BE2C (cell line): ENCODE measurements around the gene ADGRE2.

Source experiments
- DNase-seq: peaks from one replicate; pipeline ENCODE4 v3.0.0-alpha.2; 2020
- H3K27me3 ChIP-seq: fragments of 250-450 bp; sonication (Bioruptor Pico); 2 replicates; pipeline ENCODE4 v1.5.1; 2020; ENCODE audit warnings: mild to moderate bottlenecking
- H3K36me3 ChIP-seq: fragments of 250-450 bp; sonication (Bioruptor Pico); 2 replicates; pipeline ENCODE4 v1.5.1; 2020; ENCODE audit warnings: mild to moderate bottlenecking
- H3K4me1 ChIP-seq: fragments of 250-450 bp; sonication (Bioruptor Pico); 2 replicates; pipeline ENCODE4 v1.5.1; 2020
- H3K4me3 ChIP-seq: 2 replicates; pipeline ENCODE4 v1.5.1; 2011; ENCODE audit warnings: low read depth, low read length
- H3K9me3 ChIP-seq: fragments of 250-450 bp; sonication (Bioruptor Pico); 2 replicates; pipeline ENCODE4 v1.5.1; 2020
- TF ChIP-seq, protein P1 (sequence below): IDR thresholded peaks from 2 replicates; pipeline ENCODE4 v1.5.1; 2012; ENCODE audit warnings: mild to moderate bottlenecking, low read depth, low read length

ADGRE2 gene

DNA sequence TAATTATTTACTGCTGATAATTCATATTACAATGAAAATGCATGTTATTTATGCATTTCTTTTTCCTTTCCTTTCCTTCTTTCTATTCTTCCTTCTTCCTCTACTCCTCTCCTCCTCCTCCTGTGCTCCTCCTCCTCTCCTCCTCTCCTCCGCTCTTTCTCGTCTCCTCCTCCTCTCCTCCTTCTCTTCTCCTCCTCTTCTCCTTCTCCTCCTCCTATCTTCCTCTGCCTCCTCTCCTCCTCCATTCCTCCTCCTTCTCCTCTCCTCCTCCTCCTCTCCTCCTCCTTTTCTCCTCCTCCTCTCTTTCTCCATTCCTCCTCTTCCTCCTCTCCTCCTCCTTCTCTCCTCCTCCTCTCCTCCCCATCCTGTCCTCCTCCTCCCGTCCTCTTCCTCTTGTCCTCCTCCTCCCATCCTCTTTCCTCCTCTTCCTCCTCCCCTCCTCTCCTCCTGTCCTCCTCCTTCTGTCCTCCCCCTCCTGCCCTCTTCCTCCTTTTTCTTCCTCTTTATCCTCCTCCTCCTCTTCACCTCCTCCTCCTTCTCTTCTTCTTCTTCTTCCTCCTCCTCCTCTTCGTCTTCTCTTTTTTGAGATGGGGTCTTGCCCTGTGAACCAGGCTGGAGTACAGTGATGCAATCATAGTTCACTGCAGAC, 14.7 kb downstream of the ADGRE2 start:
- no peaks in the 10 kb centered on the region for H3K36me3 ChIP-seq
- peaks cover 11% of the 10 kb centered on the region for H3K27me3 ChIP-seq
- no peak overlapping the region for H3K4me3 ChIP-seq
- H3K9me3 ChIP-seq, result no peaks in the 10 kb centered on the region
- no peaks in the 10 kb centered on the region for H3K4me1 ChIP-seq
- TF ChIP-seq, protein P1, sequence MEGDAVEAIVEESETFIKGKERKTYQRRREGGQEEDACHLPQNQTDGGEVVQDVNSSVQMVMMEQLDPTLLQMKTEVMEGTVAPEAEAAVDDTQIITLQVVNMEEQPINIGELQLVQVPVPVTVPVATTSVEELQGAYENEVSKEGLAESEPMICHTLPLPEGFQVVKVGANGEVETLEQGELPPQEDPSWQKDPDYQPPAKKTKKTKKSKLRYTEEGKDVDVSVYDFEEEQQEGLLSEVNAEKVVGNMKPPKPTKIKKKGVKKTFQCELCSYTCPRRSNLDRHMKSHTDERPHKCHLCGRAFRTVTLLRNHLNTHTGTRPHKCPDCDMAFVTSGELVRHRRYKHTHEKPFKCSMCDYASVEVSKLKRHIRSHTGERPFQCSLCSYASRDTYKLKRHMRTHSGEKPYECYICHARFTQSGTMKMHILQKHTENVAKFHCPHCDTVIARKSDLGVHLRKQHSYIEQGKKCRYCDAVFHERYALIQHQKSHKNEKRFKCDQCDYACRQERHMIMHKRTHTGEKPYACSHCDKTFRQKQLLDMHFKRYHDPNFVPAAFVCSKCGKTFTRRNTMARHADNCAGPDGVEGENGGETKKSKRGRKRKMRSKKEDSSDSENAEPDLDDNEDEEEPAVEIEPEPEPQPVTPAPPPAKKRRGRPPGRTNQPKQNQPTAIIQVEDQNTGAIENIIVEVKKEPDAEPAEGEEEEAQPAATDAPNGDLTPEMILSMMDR, result no peak
- DNase-seq, result no peak

DNA sequence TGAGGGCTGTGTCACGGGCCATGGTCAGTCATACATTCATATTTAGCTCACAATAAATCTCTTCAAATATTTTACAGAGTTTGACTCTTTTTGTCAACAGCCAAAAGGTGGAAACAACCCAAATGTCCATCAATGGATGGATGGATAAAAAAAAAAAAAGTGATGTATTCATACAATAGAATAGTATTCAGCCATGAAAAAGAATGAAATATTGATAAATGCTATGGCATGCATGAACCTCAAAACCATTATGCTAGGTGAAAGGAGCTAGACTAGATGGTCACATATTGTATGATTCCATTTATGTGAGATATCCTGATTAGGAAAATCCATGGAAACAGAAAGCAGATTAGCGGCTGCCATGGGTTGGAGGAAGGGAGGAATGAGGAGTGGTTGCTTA, 16.2 kb downstream of the ADGRE2 start:
- DNase-seq, result no peak
- peaks cover 11% of the 10 kb centered on the region for H3K27me3 ChIP-seq
- no peaks in the 10 kb centered on the region for H3K9me3 ChIP-seq
- H3K4me3 ChIP-seq, result no peak overlapping the region
- no peaks in the 10 kb centered on the region for H3K4me1 ChIP-seq
- TF ChIP-seq, protein P1, result no peak
- no peaks in the 10 kb centered on the region for H3K36me3 ChIP-seq

DNA sequence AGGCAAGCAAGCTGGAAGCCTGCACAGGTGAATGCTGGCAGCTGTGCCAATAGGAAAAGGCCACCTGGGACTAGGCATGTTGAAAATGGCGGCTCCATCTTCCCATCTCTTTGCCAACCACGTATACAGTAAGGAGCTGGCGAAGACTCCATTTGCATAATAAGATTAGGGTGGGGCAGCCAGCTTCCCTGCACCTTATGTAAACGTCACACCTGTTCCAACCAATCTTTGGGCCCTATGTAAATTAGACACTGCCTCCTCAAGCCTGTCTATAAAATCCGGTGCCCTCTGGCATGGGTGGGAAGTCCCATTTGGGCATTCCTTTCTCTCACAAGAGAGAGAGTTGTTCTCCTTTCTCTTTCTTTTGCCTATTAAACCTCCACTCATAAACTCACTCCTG, 16.8 kb downstream of the ADGRE2 start:
- H3K9me3 ChIP-seq, result no peaks in the 10 kb centered on the region
- no peak for DNase-seq
- no peaks in the 10 kb centered on the region for H3K4me1 ChIP-seq
- H3K27me3 ChIP-seq, result peaks cover 11% of the 10 kb centered on the region
- H3K4me3 ChIP-seq, result no peak overlapping the region
- TF ChIP-seq, protein P1, result no peak
- no peaks in the 10 kb centered on the region for H3K36me3 ChIP-seq

DNA sequence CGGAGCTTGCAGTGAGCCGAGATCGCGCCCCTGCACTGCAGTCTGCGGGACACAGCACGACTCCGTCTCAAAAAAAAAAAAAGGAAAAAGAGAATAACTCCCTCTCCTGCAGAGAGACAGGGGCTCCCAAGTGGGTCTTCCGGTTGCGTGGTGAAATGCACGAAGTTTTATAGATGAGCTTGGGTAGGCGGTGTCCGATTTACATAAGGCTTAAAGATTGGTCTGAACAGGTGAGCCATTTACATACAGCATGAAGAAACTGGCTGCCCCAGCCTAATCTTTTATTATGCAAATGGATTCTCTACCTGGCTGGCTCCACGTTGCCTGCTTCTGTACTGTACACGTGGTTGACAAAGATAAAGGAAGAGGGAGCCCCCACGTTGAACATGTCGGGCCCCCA, 19.5 kb downstream of the ADGRE2 start:
- no peak overlapping the region for H3K4me3 ChIP-seq
- H3K27me3 ChIP-seq, result peaks cover 11% of the 10 kb centered on the region
- no peaks in the 10 kb centered on the region for H3K9me3 ChIP-seq
- no peak for DNase-seq
- H3K36me3 ChIP-seq, result no peaks in the 10 kb centered on the region
- H3K4me1 ChIP-seq, result no peaks in the 10 kb centered on the region
- TF ChIP-seq, protein P1, result no peak

DNA sequence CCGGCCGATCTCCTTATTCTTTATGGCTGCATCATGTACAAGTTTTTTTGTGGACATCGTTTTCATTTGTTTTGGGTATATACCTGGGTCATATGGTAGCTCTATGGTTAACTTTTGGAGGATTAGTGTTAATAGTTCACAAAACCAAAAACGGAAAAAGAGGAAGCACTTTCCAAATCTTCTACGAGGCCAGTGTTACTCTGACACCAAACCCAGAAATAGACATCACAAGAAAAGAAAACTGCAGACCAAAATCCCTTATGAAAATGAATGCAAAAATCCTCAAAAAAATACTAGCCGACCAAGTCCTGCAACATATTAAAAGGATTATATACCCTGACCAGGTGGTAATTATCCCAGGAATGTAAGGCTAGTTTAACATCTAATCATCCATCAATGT, 29.8 kb downstream of the ADGRE2 start:
- H3K36me3 ChIP-seq, result no peaks in the 10 kb centered on the region
- no peaks in the 10 kb centered on the region for H3K4me1 ChIP-seq
- no peaks in the 10 kb centered on the region for H3K9me3 ChIP-seq
- no peak overlapping the region for H3K4me3 ChIP-seq
- no peaks in the 10 kb centered on the region for H3K27me3 ChIP-seq
- DNase-seq, result no peak
- TF ChIP-seq, protein P1, result no peak

DNA sequence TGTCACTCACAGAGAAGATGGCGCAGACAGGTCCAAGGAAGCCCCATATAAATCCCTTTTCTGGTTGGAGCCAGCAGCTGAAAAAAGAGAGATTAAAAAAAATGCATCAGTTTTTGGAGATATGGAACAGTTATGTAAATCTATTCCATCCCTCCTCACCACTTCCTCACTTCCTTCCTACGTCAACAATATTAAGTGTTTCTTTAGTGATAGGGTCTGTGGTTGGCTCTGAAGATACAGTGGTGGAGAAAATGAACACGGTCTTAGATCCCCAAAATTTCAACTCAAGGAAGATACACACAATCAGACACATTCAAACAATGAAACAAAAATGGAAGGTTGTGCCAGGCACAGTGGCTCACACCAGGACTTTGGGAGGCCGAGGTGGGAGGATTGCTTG, 31.5 kb downstream of the ADGRE2 start:
- no peaks in the 10 kb centered on the region for H3K27me3 ChIP-seq
- TF ChIP-seq, protein P1, result no peak
- H3K36me3 ChIP-seq, result no peaks in the 10 kb centered on the region
- DNase-seq, result no peak
- H3K4me3 ChIP-seq, result no peak overlapping the region
- no peaks in the 10 kb centered on the region for H3K9me3 ChIP-seq
- H3K4me1 ChIP-seq, result no peaks in the 10 kb centered on the region
